Subcutaneous adipose tissue (tissue), 4 donors: ENCODE data around the gene KCNQ5. TPM values are rescaled to one million over a fixed set of nuclear protein-coding genes. Genes with fewer than 3 reads are reported as not detected.

Experiments
- CTCF ChIP-seq: fragments of 450-650 bp; IDR thresholded peaks from one replicate; pipeline ENCODE4 v1.5.1; 2016; ENCODE audit warnings: low read depth, mild to moderate bottlenecking, control low read depth, antibody characterized with exemption, moderate library complexity
- small RNA-seq: library from RNA; depleted of rRNA; stranded (forward); fragments of <200 nt; gene quantifications from one replicate; pipeline ENCODE3, GENCODE V24; 2016
- total RNA-seq, 4 donors: library from RNA; depleted of rRNA; stranded (reverse); fragments of >200 nt; gene quantifications; one replicate each; pipeline ENCODE4 v1.1.0, GENCODE V29; 2016

The KCNQ5 gene
- total RNA-seq, 4 donors from 2014 or later, result 0.17 TPM; not detected in 3

DNA sequence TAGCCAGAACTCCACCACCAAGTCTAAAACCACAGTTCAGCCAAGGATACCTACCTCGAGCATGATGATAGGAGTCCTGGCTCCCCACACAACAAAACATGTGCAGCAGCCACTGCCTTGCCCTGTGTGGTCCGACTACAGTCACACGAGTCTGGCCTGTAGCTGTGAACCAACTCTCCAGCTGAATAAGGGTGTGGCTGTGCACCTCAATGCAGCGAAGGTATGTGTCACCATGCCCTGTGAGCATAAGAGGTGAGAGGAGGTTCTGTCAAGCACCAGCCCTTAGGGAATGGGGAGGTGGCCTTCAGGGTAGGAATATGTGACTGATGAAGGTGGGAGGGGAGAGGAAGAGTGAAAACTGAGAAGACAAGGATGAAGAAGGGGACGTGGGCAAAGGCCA, 620.1 kb downstream of the KCNQ5 start:
- TF ChIP-seq CTCF, result no peak

Small RNA genes lying within 50 kb of the gene (small RNA-seq; reads per million reads assigned to genes)
- not detected for gene MIR4282
